NCI-H1417 treated with DMSO at 0.1 percent for 48 hours (cell line): Measurements from ENCODE around the gene REXO5.
"Not testable (repeated sequence)": the region's sequence is repeated elsewhere in the genome, so short reads cannot be mapped to it uniquely, and the experiment has no call there.

Source experiments
- DNase-seq: peaks from one replicate; lab custom pipeline; 2025; lab: John Stamatoyannopoulos, UW

Gene REXO5

DNA sequence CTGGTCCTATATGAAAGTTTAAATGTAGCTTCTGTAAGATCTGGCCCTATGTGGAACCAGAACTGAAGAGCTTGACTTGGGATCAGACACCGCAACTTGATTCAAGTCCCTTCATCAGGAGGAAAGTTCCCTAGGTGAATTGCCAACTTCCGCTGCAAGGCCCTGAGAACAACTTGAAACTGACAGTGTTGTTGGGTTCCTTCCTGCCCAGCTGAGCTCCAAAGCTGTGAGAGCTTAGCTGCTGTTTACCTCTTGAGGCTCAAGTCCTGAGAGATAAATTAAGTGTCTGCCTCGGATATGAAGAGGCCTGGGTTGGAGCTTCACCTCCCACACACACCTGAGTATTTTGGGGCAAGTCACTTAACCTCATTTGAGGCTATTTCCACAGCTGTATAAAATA is 44.7 kb downstream of the REXO5 start:
- no peak for DNase-seq

DNA sequence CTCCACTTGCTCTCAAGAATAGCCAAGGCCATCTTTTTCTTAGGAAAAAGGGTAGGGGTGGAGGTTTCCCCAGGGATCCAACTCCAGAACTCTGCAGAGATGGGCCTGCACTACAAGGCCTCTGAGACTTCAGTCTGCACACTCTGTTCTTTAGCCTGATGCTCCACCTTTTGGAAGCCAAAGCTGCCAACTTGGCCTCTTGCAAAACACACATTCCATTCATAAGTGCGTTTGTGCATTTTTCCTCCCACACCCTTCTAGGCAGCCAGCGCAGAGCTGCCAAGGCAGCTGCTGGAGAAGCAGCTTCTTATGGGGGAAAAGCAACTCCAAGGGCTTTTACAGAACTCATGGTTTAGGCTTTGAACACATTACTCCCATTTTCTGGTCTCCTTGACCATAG is 45.3 kb downstream of the REXO5 start:
- DNase-seq, result no peak

- no peak for DNase-seq
These were observed 46.8 kb downstream of the REXO5 start for GRCh38 chr16:20853143-20853542.

DNA sequence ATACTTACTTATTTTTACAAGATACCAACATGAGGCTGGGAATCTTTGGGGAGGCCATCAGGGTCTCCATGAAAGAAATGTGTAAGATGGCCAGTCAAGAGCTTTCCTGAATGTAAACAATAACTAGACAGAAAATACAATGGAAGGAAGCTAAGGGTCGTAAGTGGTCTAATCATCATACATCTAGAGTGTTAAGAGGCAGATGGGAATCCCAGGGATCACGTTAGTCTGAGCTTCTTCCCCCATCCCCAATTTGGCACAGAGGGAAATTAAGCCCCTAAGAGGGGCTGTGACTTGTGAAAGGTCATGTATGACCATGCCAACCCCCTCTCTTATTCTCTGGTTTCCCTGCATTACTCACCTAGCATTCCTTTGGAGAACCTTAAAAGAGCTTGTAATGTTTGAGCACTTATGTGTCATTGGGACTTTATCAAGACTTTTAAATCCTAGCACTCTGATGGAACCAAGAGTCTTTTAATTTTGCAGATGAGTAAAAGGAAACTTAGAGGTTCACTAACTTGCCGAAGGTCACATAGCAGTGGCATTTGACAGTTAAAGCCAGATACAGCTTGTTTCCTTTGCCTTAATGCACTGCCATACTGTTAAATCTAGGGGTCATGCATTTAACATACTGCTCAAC is 47.8 kb downstream of the REXO5 start:
- no peak for DNase-seq

DNA sequence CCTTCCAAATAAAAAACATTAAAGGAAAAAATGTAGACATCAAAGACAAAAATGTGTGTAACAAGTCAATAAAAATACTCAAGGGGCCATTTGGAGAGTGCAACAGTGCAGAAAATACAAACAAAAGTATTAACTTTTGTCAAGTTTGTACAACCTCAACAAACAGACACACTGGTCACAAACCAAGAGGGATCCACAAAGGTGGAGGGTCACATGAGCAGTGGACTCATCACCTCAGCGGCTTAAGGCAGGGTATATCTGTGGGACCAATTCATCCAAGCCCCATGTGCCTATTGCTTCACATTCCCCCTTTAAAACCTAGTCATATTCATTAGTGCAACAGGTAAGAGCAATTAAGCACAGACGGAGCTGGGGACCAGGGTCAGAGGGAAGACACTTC is 48.6 kb downstream of the REXO5 start:
- no peak for DNase-seq

DNA sequence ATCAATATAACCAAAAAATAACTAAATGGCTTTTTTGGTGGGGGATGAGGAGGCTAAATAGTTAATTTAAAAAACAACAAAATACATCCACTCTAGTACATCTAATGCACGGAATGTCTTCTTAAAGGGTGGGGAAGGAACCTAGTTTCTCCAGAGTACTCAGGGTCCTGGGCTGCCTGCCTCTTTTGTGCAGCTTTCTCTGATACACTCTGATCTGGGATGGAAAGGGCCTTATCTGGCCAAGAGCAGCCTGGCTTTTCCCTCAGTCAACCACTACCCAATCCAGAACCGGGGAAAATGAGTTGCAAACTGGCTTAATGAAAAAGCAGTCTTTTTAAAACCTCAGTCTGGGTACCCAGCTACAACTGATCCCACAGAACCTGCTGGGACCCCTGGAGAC is 51.0 kb downstream of the REXO5 start:
- DNase-seq, result no peak

- DNase-seq, result no peak
These were observed 52.9 kb downstream of the REXO5 start for GRCh38 chr16:20859229-20859628.

DNA sequence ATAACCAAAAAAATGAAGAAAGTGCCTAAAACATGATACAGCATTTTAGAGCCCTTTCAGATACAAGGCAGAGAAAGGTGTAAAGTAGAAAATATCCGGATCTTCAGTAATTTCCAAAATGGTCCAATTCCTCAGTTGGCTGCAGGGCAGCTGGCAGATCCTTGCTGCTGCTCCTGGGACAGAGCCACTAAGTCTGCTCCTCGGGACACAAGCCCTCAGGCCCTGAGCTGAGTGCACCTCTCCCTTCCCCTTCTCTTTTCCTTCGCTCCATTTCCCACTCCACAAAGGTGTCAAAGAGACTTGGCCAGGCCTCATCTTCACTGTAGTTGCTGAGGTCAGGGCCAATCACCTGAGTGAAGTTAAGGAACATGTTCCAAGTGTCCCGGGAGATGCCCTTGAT is 53.4 kb downstream of the REXO5 start:
- no peak for DNase-seq

DNA sequence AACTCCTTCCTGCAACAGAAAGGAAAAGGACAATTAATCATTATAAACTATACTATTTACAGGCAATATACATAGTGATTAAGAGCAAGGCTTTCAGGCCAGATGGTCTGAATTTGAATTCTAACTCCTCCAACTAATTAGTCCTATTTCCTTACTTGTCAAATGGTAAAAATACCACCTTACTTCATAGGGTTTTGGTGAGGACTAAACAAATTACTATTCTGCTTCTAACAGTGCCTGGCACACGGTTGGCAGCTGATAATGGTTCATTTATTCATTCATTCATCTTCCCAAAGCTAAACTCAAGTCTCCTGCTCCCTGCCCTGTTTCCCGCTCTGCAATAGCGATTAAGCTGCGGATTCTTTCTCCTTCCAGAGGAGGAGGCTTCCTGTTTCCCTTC is 54.0 kb downstream of the REXO5 start:
- no peak for DNase-seq

- DNase-seq, result not testable (repeated sequence)
These were observed 54.7 kb downstream of the REXO5 start for GRCh38 chr16:20860995-20861394.

GRCh38 chr16:20862162-20862960 is 56.0 kb downstream of the REXO5 start:
- DNase-seq, result no peak

DNA sequence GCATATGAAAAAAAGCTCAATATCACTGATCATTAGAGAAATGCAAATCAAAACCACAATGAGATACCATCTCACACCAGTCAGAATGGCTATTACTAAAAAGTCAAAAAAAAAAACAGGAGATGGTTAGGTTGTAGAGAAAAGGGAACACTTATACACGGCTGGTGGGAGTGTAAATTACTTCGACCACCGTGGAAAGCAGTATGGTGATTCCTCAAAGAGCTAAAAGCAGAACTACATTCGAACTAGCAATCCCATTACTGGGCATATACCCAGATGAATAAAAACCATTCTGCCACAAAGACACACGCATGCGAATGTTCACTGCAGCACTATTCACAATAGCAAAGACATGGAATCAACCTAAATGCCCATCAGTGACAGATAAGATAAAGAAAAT is 58.0 kb downstream of the REXO5 start:
- not testable (repeated sequence) for DNase-seq

GRCh38 chr16:20865420-20866131 is 59.2 kb downstream of the REXO5 start:
- DNase-seq, result no peak

DNA sequence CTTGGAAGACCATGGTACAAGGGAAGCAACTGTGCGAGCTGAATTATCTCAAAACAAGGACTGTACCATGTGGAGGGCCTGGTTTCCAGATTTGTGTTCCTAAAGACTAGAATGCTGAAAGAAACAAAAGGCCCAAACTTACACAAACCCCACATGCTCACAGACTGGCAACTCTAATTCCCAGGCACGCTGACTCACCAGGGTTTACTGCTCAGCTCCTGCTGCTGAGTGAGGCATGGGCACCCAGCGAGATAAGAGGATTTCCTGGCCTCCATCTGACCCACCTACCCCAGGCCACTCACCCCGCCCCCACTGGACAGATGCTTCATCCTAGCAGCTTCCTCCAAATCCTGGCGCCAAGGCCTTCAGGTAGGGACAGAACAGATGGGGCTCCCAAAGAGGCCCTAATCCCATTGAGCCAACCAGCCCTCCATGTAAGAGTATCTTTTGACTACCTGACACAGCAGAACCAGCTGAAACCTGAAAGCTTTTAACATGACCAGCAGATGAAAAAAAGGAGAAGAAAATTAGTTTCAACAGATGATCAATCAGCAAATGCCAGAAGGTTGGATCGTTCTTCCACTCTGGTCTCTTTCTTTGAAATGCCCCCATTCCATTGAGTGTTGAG is 59.9 kb downstream of the REXO5 start:
- DNase-seq, result no peak

DNA sequence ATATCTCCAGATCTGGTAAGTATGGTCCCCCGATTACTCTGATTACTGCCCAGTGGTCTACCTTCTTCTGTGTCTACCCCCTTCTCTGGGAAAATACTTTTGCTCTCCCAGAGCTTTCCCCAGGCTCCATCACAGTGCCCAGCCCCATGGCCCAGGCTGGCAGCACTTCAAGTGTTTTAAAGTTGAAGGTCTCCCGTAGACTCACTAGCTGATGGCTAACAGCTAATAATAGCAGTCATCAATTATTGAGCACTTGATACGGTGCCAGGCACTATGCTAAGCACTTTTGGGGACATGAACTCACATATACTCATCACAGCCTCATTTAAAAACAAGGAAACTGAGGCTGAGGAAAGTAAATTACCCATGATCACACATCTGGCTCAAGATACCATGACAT is 60.5 kb downstream of the REXO5 start:
- DNase-seq, result no peak

DNA sequence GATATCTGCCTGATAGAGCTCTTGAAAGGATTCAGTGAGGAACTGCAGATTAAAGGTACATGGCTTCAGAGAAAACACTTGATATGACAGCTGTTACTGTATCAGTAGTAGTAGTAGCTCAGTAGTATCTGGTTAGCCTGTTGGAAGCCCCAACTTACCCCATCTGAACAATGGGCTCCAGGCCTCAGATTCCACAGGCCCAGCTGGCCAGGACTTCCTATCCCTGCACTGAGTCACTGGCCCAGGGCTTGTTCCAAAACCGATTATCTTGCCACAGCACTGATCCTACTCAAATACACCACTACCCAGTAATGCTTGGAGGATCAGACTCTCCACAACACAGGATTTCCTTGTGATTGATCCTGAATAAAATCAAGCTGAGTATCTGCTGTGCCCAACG is 61.3 kb downstream of the REXO5 start:
- no peak for DNase-seq

- no peak for DNase-seq
These were observed 62.6 kb downstream of the REXO5 start for GRCh38 chr16:20868890-20869289.

GRCh38 chr16:20870122-20870820 is 63.9 kb downstream of the REXO5 start:
- no peak for DNase-seq

DNA sequence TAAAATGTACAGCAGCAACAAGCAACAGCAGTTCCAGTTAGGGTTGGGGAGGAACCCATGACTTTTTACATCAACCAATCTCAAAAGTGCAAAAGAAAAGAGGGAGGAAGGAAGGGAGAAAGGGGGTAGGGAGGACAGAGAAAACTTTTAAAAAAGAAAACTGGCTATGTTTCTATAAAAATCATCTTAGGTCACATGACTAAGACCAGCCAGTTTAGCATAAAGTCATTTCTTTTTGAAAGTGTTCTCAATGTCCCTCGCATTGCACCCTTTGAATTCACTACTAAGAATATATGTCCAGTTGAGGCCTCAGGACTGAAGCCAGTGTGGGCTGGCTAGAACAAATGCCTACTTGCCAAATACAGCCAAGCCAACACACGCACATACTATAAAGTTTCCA is 64.9 kb downstream of the REXO5 start:
- no peak for DNase-seq

- DNase-seq, result no peak
These were observed 65.9 kb downstream of the REXO5 start for GRCh38 chr16:20871941-20872815.

DNA sequence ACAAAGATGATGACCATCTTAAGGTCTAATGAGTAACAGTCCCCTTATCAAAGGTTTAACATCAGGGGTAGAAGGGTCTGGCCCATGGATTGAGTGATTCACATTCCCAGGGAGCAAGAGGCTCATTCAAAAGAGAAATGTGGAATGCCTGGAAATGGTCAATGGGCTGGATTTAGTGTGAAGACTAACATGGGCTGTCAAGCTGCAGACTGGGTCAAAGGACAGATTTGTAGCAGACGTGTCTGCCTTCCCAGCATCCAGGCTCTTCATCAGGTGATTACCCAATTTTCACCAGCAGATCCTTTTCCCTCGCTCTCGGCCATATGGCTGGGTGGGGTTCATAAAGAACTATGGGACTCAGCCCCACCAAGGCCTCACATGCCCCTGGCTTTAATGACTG is 67.0 kb downstream of the REXO5 start:
- DNase-seq, result no peak
